ENCODE results near the gene MARCHF6.
A peak's percentile ranks its signal among the peaks of the same experiment; 100 is the strongest.
"Not testable (repeated sequence)": the region's sequence is repeated elsewhere in the genome, so short reads cannot be mapped to it uniquely, and the experiment has no call there.

The MARCHF6 gene

GRCh38 chr5:10353241-10354047 lies at the start of gene MARCHF6:
Gene MARCHF6 (plus strand): TSS chr5:10353695. CDS start chr5:10353899, 204 bp downstream.
- peak; percentile 88 to 93 for DNase-seq (ENCODE audit: low read depth in 2 of 2)

GRCh38 chr5:10303699-10304170 lies 49.8 kb upstream of the MARCHF6 start:
- no peak for DNase-seq (ENCODE audit: low read depth in 2 of 2)

- no peak for DNase-seq (ENCODE audit: low read depth in 2 of 2)
These were observed 48.6 kb upstream of the MARCHF6 start for GRCh38 chr5:10304932-10305331.

GRCh38 chr5:10306114-10306513 lies 47.4 kb upstream of the MARCHF6 start:
- DNase-seq (ENCODE audit: low read depth in 2 of 2): no peak

- DNase-seq (ENCODE audit: low read depth in 2 of 2): no peak
These were observed 46.7 kb upstream of the MARCHF6 start for GRCh38 chr5:10306806-10307205.

- no peak for DNase-seq (ENCODE audit: low read depth in 2 of 2)
These were observed 46.0 kb upstream of the MARCHF6 start, which contains the start of gene CMBL for GRCh38 chr5:10307206-10308148. Gene CMBL (minus strand): TSS chr5:10307902. CDS start chr5:10290762, 17,140 bp downstream.

GRCh38 chr5:10308844-10309243 lies 44.7 kb upstream of the MARCHF6 start:
- no peak for DNase-seq (ENCODE audit: low read depth in 2 of 2)

- DNase-seq (ENCODE audit: low read depth in 2 of 2): no peak
These were observed 43.3 kb upstream of the MARCHF6 start for GRCh38 chr5:10310066-10310779.

GRCh38 chr5:10310835-10311570 lies 42.5 kb upstream of the MARCHF6 start:
- DNase-seq (ENCODE audit: low read depth in 2 of 2): not testable (repeated sequence)

- DNase-seq (ENCODE audit: low read depth in 2 of 2): no peak
These were observed 41.7 kb upstream of the MARCHF6 start for GRCh38 chr5:10311595-10312425.

GRCh38 chr5:10315201-10315600 lies 38.3 kb upstream of the MARCHF6 start:
- no peak for DNase-seq (ENCODE audit: low read depth in 2 of 2)

GRCh38 chr5:10315824-10316509 lies 37.5 kb upstream of the MARCHF6 start:
- DNase-seq (ENCODE audit: low read depth in 2 of 2): no peak

GRCh38 chr5:10317825-10318682 lies 35.4 kb upstream of the MARCHF6 start:
- DNase-seq (ENCODE audit: low read depth in 2 of 2): no peak

- no peak for DNase-seq (ENCODE audit: low read depth in 2 of 2)
These were observed 34.2 kb upstream of the MARCHF6 start for GRCh38 chr5:10319202-10319851.

GRCh38 chr5:10320793-10321192 lies 32.7 kb upstream of the MARCHF6 start:
- DNase-seq (ENCODE audit: low read depth in 2 of 2): no peak

GRCh38 chr5:10321882-10322281 lies 31.6 kb upstream of the MARCHF6 start:
- DNase-seq (ENCODE audit: low read depth in 2 of 2): no peak

GRCh38 chr5:10323588-10324488 lies 29.7 kb upstream of the MARCHF6 start:
- DNase-seq (ENCODE audit: low read depth in 2 of 2): no peak
